HEK293 (cell line): ENCODE measurements around the gene SH3BP4.

Source experiments
- CTCF ChIA-PET: fragments of 350-600 bp; formaldehyde crosslinking; extraction: SDS; loops from one replicate; lab custom pipeline; 2021; ENCODE audit warnings: antibody characterized with exemption; lab: Yijun Ruan, JAX
- POLR2A ChIA-PET: fragments of 300-600 bp; formaldehyde crosslinking; extraction: SDS; loops from one replicate; lab custom pipeline; 2020; ENCODE audit warnings: antibody characterized with exemption, inconsistent platforms; lab: Yijun Ruan, JAX
- H3K27ac ChIP-seq: fragments of 200-500 bp; sonication (Bioruptor generic); 2 replicates; pipeline ENCODE4 v1.5.1; 2014; ENCODE audit warnings: low read depth, low read length, control low read depth, inconsistent platforms; ENCODE audit errors: extremely low read depth
- H3K36me3 ChIP-seq, 2 experiments: fragments of 200-500 bp in 1 of 2; sonication (Bioruptor generic) in 1 of 2; 1 replicate in 1 of 2; 2 replicates in 1 of 2; pipeline ENCODE4 v1.5.1; 2014 to 2017; ENCODE audit warnings: inconsistent platforms in 2 of 2, low read length in 2 of 2; ENCODE audit not compliant: control insufficient read depth in 2 of 2, insufficient read depth in 1 of 2
- H3K4me1 ChIP-seq: fragments of 200-500 bp; sonication (Bioruptor generic); 2 replicates; pipeline ENCODE4 v1.5.1; 2014; ENCODE audit warnings: mild to moderate bottlenecking, low read length, inconsistent platforms; ENCODE audit not compliant: control insufficient read depth, insufficient read depth
- H3K4me3 ChIP-seq: 2 replicates; pipeline ENCODE4 v1.5.1; 2011; ENCODE audit warnings: low read depth, mild to moderate bottlenecking, control low read depth, low read length, moderate library complexity
- H3K9me3 ChIP-seq: fragments of 200-500 bp; sonication (Bioruptor generic); 2 replicates; pipeline ENCODE4 v1.5.1; 2014; ENCODE audit warnings: low read depth, low read length, inconsistent platforms; ENCODE audit not compliant: control insufficient read depth, insufficient read depth
- PRDM1 ChIP-seq: fragments of 450-650 bp; formaldehyde crosslinking; IDR thresholded peaks from 2 replicates; pipeline ENCODE4; 2016; ENCODE audit warnings: missing biosample characterization, missing genetic modification characterization
- SCRT1 ChIP-seq: fragments of 450-650 bp; formaldehyde crosslinking; IDR thresholded peaks from 2 replicates; pipeline ENCODE4 v1.5.1; 2016; ENCODE audit warnings: missing biosample characterization, missing genetic modification characterization, borderline replicate concordance
- TRIM28 ChIP-seq: IDR thresholded peaks from 2 replicates; pipeline ENCODE4 v1.6.1; 2011; ENCODE audit warnings: low read length, control low read depth, borderline replicate concordance
- ZFP3 ChIP-seq: fragments of 450-650 bp; formaldehyde crosslinking; IDR thresholded peaks from 2 replicates; pipeline ENCODE4 v1.5.1; 2016; ENCODE audit warnings: low read depth, missing biosample characterization, missing genetic modification characterization
- ZNF157 ChIP-seq: fragments of 450-650 bp; formaldehyde crosslinking; IDR thresholded peaks from 2 replicates; pipeline ENCODE4 v1.5.1; 2016; ENCODE audit warnings: missing biosample characterization, missing genetic modification characterization
- ZNF24 ChIP-seq: fragments of 450-650 bp; formaldehyde crosslinking; IDR thresholded peaks from 2 replicates; pipeline ENCODE4 v1.5.1; 2016; ENCODE audit warnings: missing biosample characterization, missing genetic modification characterization
- ZNF341 ChIP-seq: fragments of 450-650 bp; formaldehyde crosslinking; IDR thresholded peaks from 2 replicates; pipeline ENCODE4; 2016; ENCODE audit warnings: low read depth, missing biosample characterization, missing genetic modification characterization
- ZNF473 ChIP-seq: fragments of 450-650 bp; formaldehyde crosslinking; IDR thresholded peaks from 2 replicates; pipeline ENCODE4 v1.5.1; 2017; ENCODE audit warnings: missing biosample characterization, missing genetic modification characterization
- ZNF514 ChIP-seq: fragments of 450-650 bp; formaldehyde crosslinking; IDR thresholded peaks from 2 replicates; pipeline ENCODE4 v1.5.1; 2016; ENCODE audit warnings: missing biosample characterization, missing genetic modification characterization
- ZNF548 ChIP-seq: fragments of 450-650 bp; formaldehyde crosslinking; IDR thresholded peaks from 2 replicates; pipeline ENCODE4 v1.5.1; 2016; ENCODE audit warnings: missing biosample characterization, missing genetic modification characterization
- ZNF558 ChIP-seq: fragments of 450-650 bp; formaldehyde crosslinking; IDR thresholded peaks from 2 replicates; pipeline ENCODE4 v1.5.1; 2016; ENCODE audit warnings: missing biosample characterization, missing genetic modification characterization
- TF ChIP-seq, protein P1 (sequence below): fragments of 450-650 bp; formaldehyde crosslinking; IDR thresholded peaks from 2 replicates; pipeline ENCODE4 v1.5.1; 2016; ENCODE audit warnings: missing biosample characterization, missing genetic modification characterization
- TF ChIP-seq, protein P2 (sequence below): sonication (generic); formaldehyde crosslinking; IDR thresholded peaks from 2 replicates; pipeline ENCODE4 v1.8.1; 2022; ENCODE audit warnings: mild to moderate bottlenecking, moderate library complexity, missing genetic modification reagents
- TF ChIP-seq, protein P3 (sequence below): fragments of 450-650 bp; formaldehyde crosslinking; IDR thresholded peaks from 2 replicates; pipeline ENCODE4 v1.5.1; 2017; ENCODE audit warnings: missing biosample characterization, missing genetic modification characterization
- TF ChIP-seq, protein P4 (sequence below): fragments of 450-650 bp; formaldehyde crosslinking; IDR thresholded peaks from 2 replicates; pipeline ENCODE4 v1.5.1; 2017; ENCODE audit warnings: missing biosample characterization, missing genetic modification characterization
- TF ChIP-seq, protein P5 (sequence below): fragments of 450-650 bp; formaldehyde crosslinking; IDR thresholded peaks from 2 replicates; pipeline ENCODE4 v1.5.1; 2016; ENCODE audit warnings: missing biosample characterization, missing genetic modification characterization
- TF ChIP-seq, protein P6 (sequence below): fragments of 450-650 bp; formaldehyde crosslinking; IDR thresholded peaks from 2 replicates; pipeline ENCODE4 v1.5.1; 2016; ENCODE audit warnings: missing biosample characterization, missing genetic modification characterization

SH3BP4 gene

DNA sequence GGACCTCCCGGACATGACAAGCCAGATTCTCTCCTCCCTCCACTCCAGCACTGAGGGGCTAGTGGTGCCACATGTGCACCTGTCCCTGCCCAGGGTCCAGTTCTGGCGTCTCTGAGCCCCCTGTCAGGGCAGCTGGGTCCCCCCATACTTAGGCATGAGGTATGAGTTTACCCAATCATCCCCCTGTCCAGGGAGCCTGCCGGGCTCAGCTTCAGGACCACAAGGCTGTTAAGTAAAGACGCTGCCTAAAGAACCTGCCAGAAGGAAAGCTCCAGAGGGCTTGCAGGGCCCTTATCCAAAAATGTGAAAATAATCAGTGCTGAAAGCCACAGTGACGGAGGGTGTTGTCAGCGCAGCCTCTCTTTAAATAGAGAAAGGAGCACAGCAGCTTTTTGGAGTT lies 40.0 kb downstream of the SH3BP4 start:
- peaks cover 0 to 13% of the 10 kb centered on the region in 2 experiments; a peak in 1 of 3 replicates for H3K36me3 ChIP-seq
- no peak for TF ChIP-seq ZNF341 (tag by site-specific recombination)
- TF ChIP-seq, protein P1, sequence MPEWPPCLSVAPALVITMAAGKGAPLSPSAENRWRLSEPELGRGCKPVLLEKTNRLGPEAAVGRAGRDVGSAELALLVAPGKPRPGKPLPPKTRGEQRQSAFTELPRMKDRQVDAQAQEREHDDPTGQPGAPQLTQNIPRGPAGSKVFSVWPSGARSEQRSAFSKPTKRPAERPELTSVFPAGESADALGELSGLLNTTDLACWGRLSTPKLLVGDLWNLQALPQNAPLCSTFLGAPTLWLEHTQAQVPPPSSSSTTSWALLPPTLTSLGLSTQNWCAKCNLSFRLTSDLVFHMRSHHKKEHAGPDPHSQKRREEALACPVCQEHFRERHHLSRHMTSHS (tag by site-specific recombination): no peak
- no peak for TF ChIP-seq ZNF548 (tag by site-specific recombination)
- no peak for TF ChIP-seq ZNF24
- TF ChIP-seq, all 188 proteins: peak for 0
- Histone ChIP-seq H3K4me1 (no peaks in the 10 kb centered on the region), H3K9me3 (no peaks in the 10 kb centered on the region), H3K4me3 (no peak overlapping the region), H3K27ac (no peak overlapping the region)
- POLR2A ChIA-PET: interaction anchor here (1.3 kb wide), 1 partner anchor 11 kb away, joined by 4 read pairs; no protein-coding TSS in a partner anchor
- CTCF ChIA-PET: no interaction called here

DNA sequence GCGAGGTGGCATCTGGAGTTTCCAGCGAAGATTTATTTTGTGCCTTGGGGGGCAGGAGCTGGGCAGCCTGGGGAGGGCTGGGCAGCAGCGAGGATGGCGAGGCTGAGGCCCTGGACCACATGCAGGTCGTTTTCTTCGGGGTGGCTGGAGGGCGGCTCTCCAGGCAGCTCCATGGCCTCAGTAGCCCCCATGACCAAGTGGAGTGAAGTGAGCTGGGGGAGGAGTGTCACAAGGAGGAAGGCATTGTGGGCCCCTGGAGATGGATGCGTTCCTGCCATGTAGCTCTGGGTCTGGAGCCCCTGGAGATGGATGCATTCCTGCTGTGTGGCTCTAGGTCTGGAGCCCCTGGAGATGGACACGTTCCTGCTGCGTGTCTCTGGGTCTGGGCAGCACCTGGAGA lies 40.4 kb downstream of the SH3BP4 start:
- TF ChIP-seq ZNF473 (tag by site-specific recombination) (no peak), SCRT1 (tag by site-specific recombination) (no peak), ZNF514 (tag by site-specific recombination) (no peak), ZNF157 (tag by site-specific recombination) (no peak)
- TF ChIP-seq, protein P2, sequence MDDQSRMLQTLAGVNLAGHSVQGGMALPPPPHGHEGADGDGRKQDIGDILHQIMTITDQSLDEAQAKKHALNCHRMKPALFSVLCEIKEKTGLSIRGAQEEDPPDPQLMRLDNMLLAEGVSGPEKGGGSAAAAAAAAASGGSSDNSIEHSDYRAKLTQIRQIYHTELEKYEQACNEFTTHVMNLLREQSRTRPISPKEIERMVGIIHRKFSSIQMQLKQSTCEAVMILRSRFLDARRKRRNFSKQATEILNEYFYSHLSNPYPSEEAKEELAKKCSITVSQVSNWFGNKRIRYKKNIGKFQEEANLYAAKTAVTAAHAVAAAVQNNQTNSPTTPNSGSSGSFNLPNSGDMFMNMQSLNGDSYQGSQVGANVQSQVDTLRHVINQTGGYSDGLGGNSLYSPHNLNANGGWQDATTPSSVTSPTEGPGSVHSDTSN: no peak
- TF ChIP-seq, protein P3, sequence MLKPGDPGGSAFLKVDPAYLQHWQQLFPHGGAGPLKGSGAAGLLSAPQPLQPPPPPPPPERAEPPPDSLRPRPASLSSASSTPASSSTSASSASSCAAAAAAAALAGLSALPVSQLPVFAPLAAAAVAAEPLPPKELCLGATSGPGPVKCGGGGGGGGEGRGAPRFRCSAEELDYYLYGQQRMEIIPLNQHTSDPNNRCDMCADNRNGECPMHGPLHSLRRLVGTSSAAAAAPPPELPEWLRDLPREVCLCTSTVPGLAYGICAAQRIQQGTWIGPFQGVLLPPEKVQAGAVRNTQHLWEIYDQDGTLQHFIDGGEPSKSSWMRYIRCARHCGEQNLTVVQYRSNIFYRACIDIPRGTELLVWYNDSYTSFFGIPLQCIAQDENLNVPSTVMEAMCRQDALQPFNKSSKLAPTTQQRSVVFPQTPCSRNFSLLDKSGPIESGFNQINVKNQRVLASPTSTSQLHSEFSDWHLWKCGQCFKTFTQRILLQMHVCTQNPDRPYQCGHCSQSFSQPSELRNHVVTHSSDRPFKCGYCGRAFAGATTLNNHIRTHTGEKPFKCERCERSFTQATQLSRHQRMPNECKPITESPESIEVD (tag by site-specific recombination): no peak
- Histone ChIP-seq H3K36me3 (peaks cover 0 to 13% of the 10 kb centered on the region in 2 experiments; a peak in 1 of 3 replicates), H3K27ac (no peak overlapping the region), H3K4me3 (no peak overlapping the region), H3K9me3 (no peaks in the 10 kb centered on the region), H3K4me1 (no peaks in the 10 kb centered on the region)
- CTCF ChIA-PET: no interaction called here
- POLR2A ChIA-PET: interaction anchor here (1.3 kb wide), 1 partner anchor 11 kb away, joined by 4 read pairs; no protein-coding TSS in a partner anchor

DNA sequence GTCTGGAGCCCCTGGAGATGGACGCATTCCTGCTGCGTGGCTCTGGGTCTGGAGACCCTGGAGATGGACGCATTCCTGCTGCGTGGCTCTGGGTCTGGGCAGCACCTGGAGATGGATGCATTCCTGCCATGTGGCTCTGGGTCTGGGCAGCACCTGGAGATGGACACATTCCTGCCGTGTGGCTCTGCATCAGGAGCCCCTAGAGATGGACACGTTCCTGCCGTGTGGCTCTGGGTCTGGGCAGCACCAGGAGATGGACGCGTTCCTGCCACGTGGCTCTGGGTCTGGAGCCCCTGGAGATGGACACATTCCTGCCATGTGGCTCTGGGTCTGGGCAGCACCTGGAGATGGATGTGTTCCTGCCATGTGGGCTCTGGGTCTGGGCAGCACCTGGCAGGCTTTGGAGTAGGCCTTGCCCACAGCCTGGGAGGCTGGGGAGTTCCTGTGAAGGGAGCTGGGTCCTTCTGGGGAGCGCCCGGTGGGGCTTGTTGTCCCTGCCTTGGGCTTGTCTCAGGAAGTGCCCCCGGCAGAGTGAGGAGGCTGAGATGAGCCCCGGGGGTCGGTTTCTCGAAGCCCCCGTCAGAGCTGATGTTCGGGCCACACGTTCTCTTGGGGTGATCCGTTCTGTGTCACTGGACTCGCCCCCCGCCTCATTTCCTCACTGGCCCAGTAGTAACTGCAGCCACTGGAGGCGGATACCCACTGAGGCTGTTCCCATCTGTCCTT lies 41.0 kb downstream of the SH3BP4 start:
- CTCF ChIA-PET: no interaction called here
- Histone ChIP-seq H3K27ac (no peak overlapping the region), H3K36me3 (peaks cover 0 to 17% of the 10 kb centered on the region in 2 experiments; a peak in 1 of 3 replicates), H3K4me1 (no peaks in the 10 kb centered on the region), H3K4me3 (no peak overlapping the region)
- POLR2A ChIA-PET: interaction anchor here (1.3 kb wide), 1 partner anchor 12 kb away, joined by 4 read pairs; no protein-coding TSS in a partner anchor
- TF ChIP-seq PRDM1 (no peak), ZNF558 (tag by site-specific recombination) (no peak), TRIM28 (no peak), ZFP3 (no peak)
- TF ChIP-seq, protein P4, sequence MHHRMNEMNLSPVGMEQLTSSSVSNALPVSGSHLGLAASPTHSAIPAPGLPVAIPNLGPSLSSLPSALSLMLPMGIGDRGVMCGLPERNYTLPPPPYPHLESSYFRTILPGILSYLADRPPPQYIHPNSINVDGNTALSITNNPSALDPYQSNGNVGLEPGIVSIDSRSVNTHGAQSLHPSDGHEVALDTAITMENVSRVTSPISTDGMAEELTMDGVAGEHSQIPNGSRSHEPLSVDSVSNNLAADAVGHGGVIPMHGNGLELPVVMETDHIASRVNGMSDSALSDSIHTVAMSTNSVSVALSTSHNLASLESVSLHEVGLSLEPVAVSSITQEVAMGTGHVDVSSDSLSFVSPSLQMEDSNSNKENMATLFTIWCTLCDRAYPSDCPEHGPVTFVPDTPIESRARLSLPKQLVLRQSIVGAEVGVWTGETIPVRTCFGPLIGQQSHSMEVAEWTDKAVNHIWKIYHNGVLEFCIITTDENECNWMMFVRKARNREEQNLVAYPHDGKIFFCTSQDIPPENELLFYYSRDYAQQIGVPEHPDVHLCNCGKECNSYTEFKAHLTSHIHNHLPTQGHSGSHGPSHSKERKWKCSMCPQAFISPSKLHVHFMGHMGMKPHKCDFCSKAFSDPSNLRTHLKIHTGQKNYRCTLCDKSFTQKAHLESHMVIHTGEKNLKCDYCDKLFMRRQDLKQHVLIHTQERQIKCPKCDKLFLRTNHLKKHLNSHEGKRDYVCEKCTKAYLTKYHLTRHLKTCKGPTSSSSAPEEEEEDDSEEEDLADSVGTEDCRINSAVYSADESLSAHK (tag by site-specific recombination): no peak
- TF ChIP-seq, protein P5, sequence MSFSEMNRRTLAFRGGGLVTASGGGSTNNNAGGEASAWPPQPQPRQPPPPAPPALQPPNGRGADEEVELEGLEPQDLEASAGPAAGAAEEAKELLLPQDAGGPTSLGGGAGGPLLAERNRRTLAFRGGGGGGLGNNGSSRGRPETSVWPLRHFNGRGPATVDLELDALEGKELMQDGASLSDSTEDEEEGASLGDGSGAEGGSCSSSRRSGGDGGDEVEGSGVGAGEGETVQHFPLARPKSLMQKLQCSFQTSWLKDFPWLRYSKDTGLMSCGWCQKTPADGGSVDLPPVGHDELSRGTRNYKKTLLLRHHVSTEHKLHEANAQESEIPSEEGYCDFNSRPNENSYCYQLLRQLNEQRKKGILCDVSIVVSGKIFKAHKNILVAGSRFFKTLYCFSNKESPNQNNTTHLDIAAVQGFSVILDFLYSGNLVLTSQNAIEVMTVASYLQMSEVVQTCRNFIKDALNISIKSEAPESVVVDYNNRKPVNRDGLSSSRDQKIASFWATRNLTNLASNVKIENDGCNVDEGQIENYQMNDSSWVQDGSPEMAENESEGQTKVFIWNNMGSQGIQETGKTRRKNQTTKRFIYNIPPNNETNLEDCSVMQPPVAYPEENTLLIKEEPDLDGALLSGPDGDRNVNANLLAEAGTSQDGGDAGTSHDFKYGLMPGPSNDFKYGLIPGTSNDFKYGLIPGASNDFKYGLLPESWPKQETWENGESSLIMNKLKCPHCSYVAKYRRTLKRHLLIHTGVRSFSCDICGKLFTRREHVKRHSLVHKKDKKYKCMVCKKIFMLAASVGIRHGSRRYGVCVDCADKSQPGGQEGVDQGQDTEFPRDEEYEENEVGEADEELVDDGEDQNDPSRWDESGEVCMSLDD: no peak
- TF ChIP-seq, protein P6, sequence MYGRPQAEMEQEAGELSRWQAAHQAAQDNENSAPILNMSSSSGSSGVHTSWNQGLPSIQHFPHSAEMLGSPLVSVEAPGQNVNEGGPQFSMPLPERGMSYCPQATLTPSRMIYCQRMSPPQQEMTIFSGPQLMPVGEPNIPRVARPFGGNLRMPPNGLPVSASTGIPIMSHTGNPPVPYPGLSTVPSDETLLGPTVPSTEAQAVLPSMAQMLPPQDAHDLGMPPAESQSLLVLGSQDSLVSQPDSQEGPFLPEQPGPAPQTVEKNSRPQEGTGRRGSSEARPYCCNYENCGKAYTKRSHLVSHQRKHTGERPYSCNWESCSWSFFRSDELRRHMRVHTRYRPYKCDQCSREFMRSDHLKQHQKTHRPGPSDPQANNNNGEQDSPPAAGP (tag by site-specific recombination): no peak
- TF ChIP-seq, all 188 proteins: peak for 0
- H3K9me3 ChIP-seq: no peaks in the 10 kb centered on the region
